GM12878 (cell line): Measurements from ENCODE around the gene UAP1. TPM values are rescaled to one million over a fixed set of nuclear protein-coding genes. Genes with fewer than 3 reads are reported as not detected.

Experiments used
- ATAC-seq: fragments of 200-7000 bp; cut with Tn5 transposase; 3 replicates; pipeline ENCODE4 v1.9.1; 2020; ENCODE audit warnings: mild to moderate bottlenecking, moderate library complexity
- BruUV-seq: library from RNA; stranded (reverse); fragments of 400-500 nt; replicated peaks from 2 replicates; lab custom pipeline; 2021; lab: Mats Ljungman, UMichigan
- CTCF ChIA-PET: fragments of 300-600 bp; sonication (Branson Sonifier 250); formaldehyde crosslinking; extraction: SDS; loops from one replicate; lab custom pipeline; 2021; ENCODE audit warnings: inconsistent platforms; lab: Yijun Ruan, JAX
- POLR2A ChIA-PET: fragments of 350-600 bp; formaldehyde crosslinking; extraction: SDS; loops from one replicate; lab custom pipeline; 2021; ENCODE audit warnings: inconsistent platforms; lab: Charles Lee
- RAD21 ChIA-PET: fragments of 300-600 bp; sonication (Branson Sonifier 250); formaldehyde crosslinking; loops from one replicate; lab custom pipeline; 2023; ENCODE audit warnings: antibody characterized with exemption; ENCODE audit not compliant: unreplicated experiment; lab: Charles Lee
- SMC1A ChIA-PET: fragments of 300-600 bp; sonication (Branson Sonifier 250); formaldehyde crosslinking; loops from one replicate; lab custom pipeline; 2023; ENCODE audit not compliant: unreplicated experiment, uncharacterized antibody; lab: Charles Lee
- DNase-seq: peaks from one replicate; pipeline ENCODE4 v3.0.0-alpha.2; 2011; ENCODE audit warnings: low read depth, low spot score
- FAIRE-seq: peaks from 3 replicates; lab custom pipeline; 2011; peaks lifted over from hg19 to GRCh38; lab: Jason Lieb, UNC
- H2AFZ ChIP-seq: 2 replicates; pipeline ENCODE4 v1.6.0; 2011; ENCODE audit warnings: low read depth, low read length, control low read depth; ENCODE audit not compliant: control insufficient read depth
- H3K27ac ChIP-seq: 2 replicates; pipeline ENCODE4 v1.5.1; 2011; ENCODE audit warnings: control low read depth; ENCODE audit not compliant: control insufficient read depth, insufficient read depth
- H3K27me3 ChIP-seq, 2 experiments: replicated peaks in 1 of 2; 2 replicates each; pipeline versions ENCODE4 v1.6.0 to v1.6.1; 2011; ENCODE audit warnings: low read length in 1 of 2; ENCODE audit not compliant: control insufficient read depth in 2 of 2, insufficient read depth in 2 of 2
- H3K36me3 ChIP-seq, 2 experiments: 2 replicates each; pipeline ENCODE4 v1.5.1; 2011; ENCODE audit warnings: low read length in 1 of 2; ENCODE audit not compliant: control insufficient read depth in 2 of 2, insufficient read depth in 2 of 2
- H3K4me1 ChIP-seq: 2 replicates; pipeline ENCODE4 v1.6.1; 2011; ENCODE audit warnings: mild to moderate bottlenecking, low read length, moderate library complexity, mixed read lengths; ENCODE audit not compliant: control insufficient read depth, insufficient read depth
- H3K4me2 ChIP-seq: 2 replicates; pipeline ENCODE4 v1.6.0; 2011; ENCODE audit warnings: control low read depth; ENCODE audit not compliant: control insufficient read depth, insufficient read depth
- H3K4me3 ChIP-seq: fragments of 200-600 bp; sonication (generic); 2 replicates; pipeline ENCODE4 v1.5.1; 2016
- H3K79me2 ChIP-seq: 2 replicates; pipeline ENCODE4 v1.6.0; 2011; ENCODE audit warnings: low read length; ENCODE audit not compliant: control insufficient read depth, insufficient read depth
- H3K9ac ChIP-seq: 2 replicates; pipeline ENCODE4 v1.8.0; 2011; ENCODE audit warnings: low read length, control low read depth, mixed read lengths; ENCODE audit not compliant: control insufficient read depth, insufficient read depth
- H3K9me3 ChIP-seq: replicated peaks from 3 replicates; pipeline ENCODE4 v1.5.1; 2011; ENCODE audit warnings: mild to moderate bottlenecking, low read length; ENCODE audit not compliant: control insufficient read depth, insufficient read depth
- H4K20me1 ChIP-seq: 2 replicates; pipeline ENCODE4 v1.6.0; 2011; ENCODE audit not compliant: control insufficient read depth, insufficient read depth
- BACH1 ChIP-seq: fragments of 450-650 bp; IDR thresholded peaks from 2 replicates; pipeline ENCODE4 v1.6.1; 2017; ENCODE audit warnings: mild to moderate bottlenecking, borderline replicate concordance
- BCLAF1 ChIP-seq: fragments of 450-650 bp; IDR thresholded peaks from 2 replicates; pipeline ENCODE4 v1.6.1; 2017; ENCODE audit warnings: antibody characterized with exemption, mild to moderate bottlenecking, moderate library complexity
- DPF2 ChIP-seq: fragments of 450-650 bp; IDR thresholded peaks from 2 replicates; pipeline ENCODE4 v1.6.1; 2017; ENCODE audit warnings: mild to moderate bottlenecking
- JUND ChIP-seq: IDR thresholded peaks from 2 replicates; pipeline ENCODE4 v1.6.1; 2012; ENCODE audit warnings: low read depth, mild to moderate bottlenecking, low read length, improper control_type of control experiment, moderate library complexity
- NFYA ChIP-seq: IDR thresholded peaks from 2 replicates; pipeline ENCODE4 v1.6.1; 2011; ENCODE audit warnings: low read depth, mild to moderate bottlenecking, low read length, improper control_type of control experiment, borderline replicate concordance
- NR2C2 ChIP-seq: IDR thresholded peaks from 2 replicates; pipeline ENCODE4 v1.6.1; 2011; ENCODE audit warnings: borderline replicate concordance, low read depth; ENCODE audit not compliant: control insufficient read depth, insufficient read length
- NR2F1 ChIP-seq: fragments of 450-650 bp; conservative IDR thresholded peaks from 2 replicates; pipeline ENCODE4 v1.6.1; 2017; ENCODE audit warnings: mild to moderate bottlenecking
- PAX5 ChIP-seq: IDR thresholded peaks from 2 replicates; pipeline ENCODE4 v1.6.1; 2011; ENCODE audit warnings: low read depth, low read length, borderline replicate concordance
- POLR2A ChIP-seq: IDR thresholded peaks from 2 replicates; pipeline ENCODE4 v1.6.1; 2011; ENCODE audit warnings: low read depth, mild to moderate bottlenecking, low read length
- RAD21 ChIP-seq: IDR thresholded peaks from 2 replicates; pipeline ENCODE4 v1.6.1; 2011; ENCODE audit warnings: mild to moderate bottlenecking, low read depth, low read length, moderate library complexity; ENCODE audit not compliant: insufficient read depth
- RBBP5 ChIP-seq: fragments of 200-600 bp; sonication (generic); conservative IDR thresholded peaks from 2 replicates; pipeline ENCODE4 v1.6.1; 2016
- SKIL ChIP-seq: fragments of 450-650 bp; IDR thresholded peaks from 2 replicates; pipeline ENCODE4 v1.6.1; 2017; ENCODE audit warnings: mild to moderate bottlenecking, low read depth, inconsistent platforms; ENCODE audit not compliant: poor library complexity, severe bottlenecking
- TCF12 ChIP-seq: IDR thresholded peaks from 2 replicates; pipeline ENCODE4 v1.6.1; 2011; ENCODE audit warnings: low read depth, mild to moderate bottlenecking, low read length
- YBX1 ChIP-seq: fragments of 450-650 bp; IDR thresholded peaks from 2 replicates; pipeline ENCODE4 v1.6.1; 2016; ENCODE audit warnings: antibody characterized with exemption
- ZNF217 ChIP-seq: fragments of 450-650 bp; IDR thresholded peaks from 2 replicates; pipeline ENCODE4 v1.6.1; 2017; ENCODE audit warnings: antibody characterized with exemption, mild to moderate bottlenecking
- ZNF592 ChIP-seq: fragments of 450-650 bp; IDR thresholded peaks from 2 replicates; pipeline ENCODE4 v1.6.1; 2017; ENCODE audit warnings: mild to moderate bottlenecking, moderate library complexity
- WGBS: methylation state at CpG from one replicate; pipeline ENCODE4 v1.1.6; 2016; ENCODE audit warnings: low lambda C conversion rate; ENCODE audit not compliant: insufficient replicate concordance, insufficient coverage; ENCODE audit errors: missing lambda C conversion rate; 5-methylcytosine and 5-hydroxymethylcytosine counted together
- in situ Hi-C: fragments of 300-500 bp; cut with MboI; formaldehyde crosslinking; loops from 9 replicates; pipeline ENCODE4 v1.14.3; 2018; ENCODE audit warnings: mixed read lengths
- intact Hi-C: fragments of 100-400 bp; cut with micrococcal nuclease; formaldehyde crosslinking; loops from one replicate; pipeline ENCODE4 v1.14.2; 2022; ENCODE audit not compliant: unreplicated experiment
- polyA plus RNA-seq, 11 experiments: library from polyadenylated mRNA; depleted of rRNA in 4 of 11; unstranded in 6 of 11; stranded (reverse) in 5 of 11; fragments of >200 nt; fragmentation: Nextera tagmentation in 4 of 11; fragmentation: Illumina TruSeq in 1 of 11; extraction: Ambion mirVana in 4 of 11; extraction: Trizol in 1 of 11; gene quantifications; 1 replicate in 1 of 11; 2 replicates in 10 of 11; pipeline versions ENCODE4 v1.2.1 to v1.2.3, GENCODE V29; 2011 to 2016; ENCODE audit warnings: inconsistent platforms in 2 of 11, missing spikeins in 2 of 11, low read depth in 1 of 11
- total RNA-seq, 4 experiments: library from RNA; depleted of rRNA in 3 of 4; stranded (reverse); fragments of >200 nt in 3 of 4; fragmentation: Illumina TruSeq in 1 of 4; extraction: Trizol in 1 of 4; gene quantifications; 2 replicates each; pipeline versions ENCODE4 v1.2.1 to v1.2.3, GENCODE V29; 2013 to 2021

UAP1 gene
- total and polyA plus RNA-seq, 10 of the 15 experiments (the other 5 are each of a cell fraction or from before 2014, with no cell fraction given), result 19.2 to 43.0 (median 30.7) TPM

GRCh38 chr1:162571696-162572095 is 10.2 kb downstream of the UAP1 start (continued):
- TF ChIP-seq ZNF592, result no peak
- TF ChIP-seq, all 136 proteins: peak for 0

GRCh38 chr1:162573136-162573535 is 11.6 kb downstream of the UAP1 start:
- in situ Hi-C loops (no loop called here), intact Hi-C loops (no loop called here)
- H4K20me1 ChIP-seq, result no peaks in the 10 kb centered on the region
- H3K9me3 ChIP-seq, result no peaks in the 10 kb centered on the region
- 100% methylated on average over 1 of the region's 1 CpG for WGBS
- DNase-seq (no peak), ATAC-seq (no peak), FAIRE-seq (no peak)
- H3K79me2 ChIP-seq, result no peaks in the 10 kb centered on the region; the same call in 1 of the 2 replicates
- H3K27me3 ChIP-seq, result no peaks in the 10 kb centered on the region
- H3K4me3 ChIP-seq, result no peak overlapping the region
- no TSS peak for BruUV-seq
- H3K9ac ChIP-seq, result no peak overlapping the region
- H3K36me3 ChIP-seq, result 0 out of 4 replicates have a peak, but pooled peaks cover 0 to 4% of the 10 kb centered on the region in 2 experiments
- ChIA-PET RAD21 (interaction anchor here (0.6 to 1.0 kb wide), 2 partner anchors 14 to 15 kb away, joined by 3 read pairs; no protein-coding TSS in a partner anchor), POLR2A (no interaction called here), SMC1A (interaction anchor here (3.0 kb wide), 1 partner anchor 26 kb away, joined by 10 read pairs; no protein-coding TSS in a partner anchor), CTCF (no interaction called here)
- no peaks in the 10 kb centered on the region for H3K4me1 ChIP-seq
- H3K27ac ChIP-seq, result no peak overlapping the region
- no peak overlapping the region for H3K4me2 ChIP-seq
- no peak overlapping the region for H2AFZ ChIP-seq
- no peak for TF ChIP-seq POLR2A
- TF ChIP-seq PAX5, result no peak
- TF ChIP-seq BCLAF1, result no peak
- TF ChIP-seq BACH1, result no peak
- no peak for TF ChIP-seq NR2F1
- TF ChIP-seq NR2C2, result no peak
- no peak for TF ChIP-seq ZNF217
- TF ChIP-seq NFYA, result no peak
- no peak for TF ChIP-seq SKIL
- no peak for TF ChIP-seq YBX1
- no peak for TF ChIP-seq DPF2
- no peak for TF ChIP-seq TCF12
- no peak for TF ChIP-seq JUND
- TF ChIP-seq RAD21, result no peak
- TF ChIP-seq RBBP5, result no peak
